Measurements from ENCODE around the gene GATA6. TPM values are rescaled to one million over a fixed set of nuclear protein-coding genes. Genes with fewer than 3 reads are reported as not detected.
"Not testable (repeated sequence)": the region's sequence is repeated elsewhere in the genome, so short reads cannot be mapped to it uniquely, and the experiment has no call there.

GATA6 gene
- polyA plus RNA-seq, 4 donors: 8.1 to 13.5 (median 10.9) TPM

- no peak for DNase-seq (ENCODE audit: low read depth in 4 of 4, low spot score in 3 of 4)
These were observed 11.3 kb downstream of the GATA6 start for GRCh38 chr18:22180722-22181121.

DNA sequence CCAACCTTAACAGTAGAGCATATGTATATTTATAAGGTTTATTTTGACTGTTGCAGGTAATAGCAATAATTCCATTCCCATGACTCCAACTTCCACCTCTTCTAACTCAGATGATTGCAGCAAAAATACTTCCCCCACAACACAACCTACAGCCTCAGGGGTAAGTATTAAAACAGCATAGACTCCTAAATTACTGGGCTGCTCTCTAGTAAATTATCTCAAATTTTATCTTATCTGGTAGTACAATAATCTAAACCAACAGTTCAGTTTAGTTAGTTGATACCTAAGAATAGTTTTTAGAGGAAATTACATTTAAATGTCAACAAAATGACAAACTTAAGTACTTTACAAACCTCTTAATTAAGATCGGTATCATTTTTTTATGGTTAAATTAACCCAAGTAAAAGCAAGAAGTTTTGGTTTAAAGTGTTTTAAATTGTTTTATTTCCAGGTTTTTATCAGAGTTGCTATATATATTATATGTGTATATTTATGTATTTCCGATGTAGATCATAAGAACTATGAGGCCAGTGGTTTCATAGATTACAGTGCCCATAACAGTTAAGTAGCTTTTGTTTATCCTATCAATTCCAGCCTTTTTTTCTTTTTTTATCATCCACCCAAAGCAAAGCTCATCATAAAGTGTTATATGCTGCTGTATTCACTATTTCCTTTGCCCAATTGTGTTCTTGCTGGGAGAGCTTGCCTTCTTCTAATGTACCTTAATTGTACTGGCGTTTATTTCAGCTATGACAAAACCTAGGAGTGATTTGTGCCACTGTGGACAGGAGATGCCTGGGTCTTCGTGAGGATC, 13.7 kb downstream of the GATA6 start:
- DNase-seq (ENCODE audit: low read depth in 4 of 4, low spot score in 3 of 4): no peak

GRCh38 chr18:22183698-22184170, 14.3 kb downstream of the GATA6 start:
- no peak for DNase-seq (ENCODE audit: low read depth in 4 of 4, low spot score in 3 of 4)

GRCh38 chr18:22184573-22184972, 15.2 kb downstream of the GATA6 start:
- DNase-seq (ENCODE audit: low read depth in 4 of 4, low spot score in 3 of 4): not testable (repeated sequence)

DNA sequence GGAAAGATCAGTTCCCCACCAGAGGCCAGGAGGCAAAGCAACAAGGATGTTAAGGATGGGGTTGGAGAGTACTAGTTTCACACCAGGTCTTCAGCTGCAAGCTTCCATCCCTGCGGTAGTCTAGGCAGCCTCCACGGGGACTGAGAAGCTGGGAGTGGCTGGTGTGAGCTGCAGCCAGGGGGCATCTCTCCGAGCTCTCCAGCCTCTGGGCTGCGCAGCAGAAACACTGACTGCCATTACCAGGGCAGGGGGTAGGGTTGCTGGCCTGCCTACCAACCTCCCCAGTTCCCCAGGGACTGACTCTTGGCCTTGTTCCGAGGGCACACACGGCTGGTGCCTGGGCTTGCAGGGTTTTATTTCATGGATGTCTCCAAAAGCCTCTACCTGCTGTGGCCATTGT, 15.9 kb downstream of the GATA6 start:
- no peak for DNase-seq (ENCODE audit: low read depth in 4 of 4, low spot score in 3 of 4)

DNA sequence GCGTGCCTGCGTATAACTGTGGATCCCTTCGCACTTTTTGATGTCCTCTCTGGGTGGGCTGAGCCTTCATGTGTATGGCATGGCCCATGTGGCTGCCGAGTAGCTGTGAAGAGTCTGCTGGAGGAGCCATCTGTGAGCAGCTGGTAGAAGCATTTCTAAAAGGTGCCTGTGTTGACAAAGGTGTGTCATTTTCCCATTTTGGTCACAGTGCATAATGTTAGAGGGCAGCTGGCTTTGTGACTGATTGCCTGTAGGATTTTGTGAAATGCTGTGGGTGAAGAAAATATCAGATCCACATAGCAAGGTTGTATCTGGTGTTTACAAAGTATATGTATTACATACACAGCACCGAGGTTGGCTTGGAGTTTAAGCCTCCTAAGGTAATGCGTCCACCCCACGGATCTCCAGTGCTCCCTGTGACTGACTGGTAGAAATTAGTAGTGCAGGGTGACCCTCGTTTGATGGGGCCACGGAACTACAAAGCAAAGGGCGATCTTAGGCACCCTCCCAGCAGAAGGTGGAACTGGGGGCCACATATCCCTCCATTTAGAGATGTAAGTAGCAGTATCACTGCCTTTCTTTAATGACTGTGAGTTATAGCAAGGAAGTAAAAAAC, 16.5 kb downstream of the GATA6 start:
- no peak for DNase-seq (ENCODE audit: low read depth in 4 of 4, low spot score in 3 of 4)

GRCh38 chr18:22186484-22186971, 17.1 kb downstream of the GATA6 start:
- DNase-seq (ENCODE audit: low read depth in 4 of 4, low spot score in 3 of 4): no peak

DNA sequence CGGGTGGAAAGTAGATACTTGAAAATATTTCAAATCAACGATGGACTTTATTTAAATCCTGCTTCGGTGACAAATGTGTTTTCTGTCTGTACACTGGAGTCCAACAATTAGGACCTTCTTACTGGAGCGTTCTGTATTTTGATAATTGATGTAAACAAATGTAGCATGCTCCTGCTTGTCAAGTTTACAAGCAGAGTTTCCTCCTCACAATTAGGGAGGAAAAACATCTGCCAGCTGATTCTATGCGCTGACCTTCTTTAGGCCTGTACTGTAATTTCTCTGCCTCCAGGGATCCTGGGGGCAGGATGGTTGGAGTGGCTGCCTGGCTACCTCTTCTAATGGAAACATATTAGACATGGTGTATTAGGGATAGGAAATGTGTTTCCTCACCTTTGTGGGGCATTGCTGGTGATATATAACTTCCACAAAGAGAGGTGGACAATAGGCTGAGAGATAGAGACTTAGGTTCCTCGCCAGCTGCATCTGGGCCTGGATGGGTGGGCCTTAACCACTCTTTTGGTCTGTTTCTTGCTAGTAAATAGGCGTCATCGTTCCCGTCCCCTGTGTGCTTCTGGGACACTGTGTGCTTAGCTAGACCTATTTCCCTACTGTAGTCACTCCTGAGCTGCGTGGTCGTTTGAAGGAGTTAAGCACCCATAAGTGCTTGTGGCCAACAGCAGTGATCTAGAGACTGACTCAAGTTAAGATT, 19.3 kb downstream of the GATA6 start:
- no peak for DNase-seq (ENCODE audit: low read depth in 4 of 4, low spot score in 3 of 4)

GRCh38 chr18:22189449-22190166, 20.2 kb downstream of the GATA6 start:
- no peak for DNase-seq (ENCODE audit: low read depth in 4 of 4, low spot score in 3 of 4)

GRCh38 chr18:22191346-22191695, 21.9 kb downstream of the GATA6 start:
- DNase-seq (ENCODE audit: low read depth in 4 of 4, low spot score in 3 of 4): no peak

- DNase-seq (ENCODE audit: low read depth in 4 of 4, low spot score in 3 of 4): no peak
These were observed 22.5 kb downstream of the GATA6 start for GRCh38 chr18:22191923-22192322.

DNA sequence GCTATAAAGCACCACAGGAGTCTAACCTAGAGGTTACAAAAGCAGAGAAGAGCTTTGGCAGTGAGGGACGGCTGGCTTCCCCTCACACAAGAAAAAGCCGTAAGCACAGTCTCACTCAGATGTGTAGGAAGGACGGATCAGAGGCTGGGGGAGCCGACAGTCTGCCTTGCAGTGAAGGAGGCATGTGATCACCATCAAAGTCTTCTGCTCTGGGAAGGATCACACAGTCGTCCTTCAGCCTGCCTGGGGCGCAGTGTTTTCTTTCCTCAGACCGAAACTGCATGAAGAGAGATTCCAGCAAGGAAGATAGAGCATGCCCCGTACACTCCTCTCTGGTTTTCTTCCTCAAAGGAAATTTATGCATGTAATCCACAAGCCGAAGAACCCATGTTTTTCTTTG, 24.1 kb downstream of the GATA6 start:
- no peak for DNase-seq (ENCODE audit: low read depth in 4 of 4, low spot score in 3 of 4)

GRCh38 chr18:22194151-22194598, 24.8 kb downstream of the GATA6 start:
- no peak for DNase-seq (ENCODE audit: low read depth in 4 of 4, low spot score in 3 of 4)

DNA sequence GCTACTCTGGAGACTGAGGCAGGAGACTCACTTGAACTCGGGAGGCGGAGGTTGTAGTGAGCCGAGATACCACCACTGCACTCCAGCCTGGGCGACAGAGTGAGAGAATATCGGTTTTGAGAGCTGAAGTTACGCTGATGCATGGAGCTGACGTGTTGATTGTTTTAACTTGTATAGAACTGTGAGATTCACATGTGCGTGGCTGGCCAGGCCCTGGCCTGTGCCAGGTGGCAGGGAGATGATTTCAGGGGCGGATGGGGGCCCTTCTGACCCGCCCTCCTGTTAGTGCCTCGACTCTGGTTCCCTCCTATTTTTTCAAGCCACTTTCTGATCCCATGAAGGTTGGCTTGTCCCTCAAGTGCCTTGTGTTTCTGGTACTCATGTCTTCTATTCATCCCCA, 25.7 kb downstream of the GATA6 start:
- no peak for DNase-seq (ENCODE audit: low read depth in 4 of 4, low spot score in 3 of 4)

DNA sequence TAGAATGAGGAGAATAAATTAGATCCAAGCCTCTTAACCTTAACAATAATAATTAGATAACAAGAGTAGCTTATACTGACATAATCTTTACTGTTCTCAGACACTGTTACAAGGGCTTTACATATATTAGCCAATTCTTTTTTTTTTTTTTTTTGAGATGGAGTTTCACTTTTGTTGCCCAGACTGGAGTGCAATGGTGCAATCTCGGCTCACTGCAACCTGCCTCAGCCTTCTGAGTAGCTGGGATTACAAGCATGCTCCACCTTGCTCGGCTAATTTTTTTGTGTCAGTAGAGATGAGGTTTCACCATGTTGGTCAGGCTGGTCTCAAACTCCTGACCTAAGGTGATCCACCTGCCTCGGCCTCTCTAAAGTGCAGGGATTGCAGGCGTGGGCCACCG, 27.6 kb downstream of the GATA6 start:
- not testable (repeated sequence) for DNase-seq (ENCODE audit: low read depth in 4 of 4, low spot score in 3 of 4)

DNA sequence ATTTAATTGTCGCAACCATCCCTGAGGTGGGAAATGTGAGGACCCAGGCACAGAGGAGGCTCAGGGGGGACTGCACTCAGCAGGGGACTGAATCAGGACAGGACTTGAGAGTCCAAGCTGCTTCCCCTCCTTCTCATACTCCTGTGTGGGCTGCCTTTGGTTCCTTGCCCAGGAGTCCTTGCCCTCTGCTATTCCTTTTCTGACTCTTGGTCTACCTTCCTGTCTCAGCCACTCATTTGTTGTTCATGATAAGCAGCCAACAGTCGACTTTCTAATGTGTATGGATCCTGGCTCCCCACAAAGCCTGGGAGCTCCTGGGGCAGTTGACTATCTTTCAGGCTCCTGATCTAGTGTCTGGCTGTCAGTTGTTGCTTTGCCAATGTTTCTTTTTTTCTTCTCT, 28.3 kb downstream of the GATA6 start:
- no peak for DNase-seq (ENCODE audit: low read depth in 4 of 4, low spot score in 3 of 4)

DNA sequence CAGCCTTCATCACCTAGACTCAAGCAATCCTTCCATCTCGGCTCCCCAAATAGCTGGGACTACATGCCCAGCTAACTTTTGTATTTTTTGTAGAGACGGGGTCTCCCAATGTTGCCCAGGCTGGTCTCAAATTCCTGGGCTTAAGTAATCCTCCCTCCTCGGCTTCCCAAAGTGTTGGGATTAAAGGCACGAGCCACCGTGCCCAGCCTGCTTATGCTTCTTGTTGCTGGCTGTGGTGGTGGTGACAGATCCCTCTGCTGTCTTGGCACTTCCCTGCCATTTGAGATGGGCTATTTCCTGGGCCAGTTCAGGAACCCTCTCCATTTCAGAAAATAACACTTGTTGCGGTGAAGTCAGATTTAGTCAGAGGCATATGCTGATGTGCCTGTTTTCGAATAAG, 28.8 kb downstream of the GATA6 start:
- no peak for DNase-seq (ENCODE audit: low read depth in 4 of 4, low spot score in 3 of 4)

DNA sequence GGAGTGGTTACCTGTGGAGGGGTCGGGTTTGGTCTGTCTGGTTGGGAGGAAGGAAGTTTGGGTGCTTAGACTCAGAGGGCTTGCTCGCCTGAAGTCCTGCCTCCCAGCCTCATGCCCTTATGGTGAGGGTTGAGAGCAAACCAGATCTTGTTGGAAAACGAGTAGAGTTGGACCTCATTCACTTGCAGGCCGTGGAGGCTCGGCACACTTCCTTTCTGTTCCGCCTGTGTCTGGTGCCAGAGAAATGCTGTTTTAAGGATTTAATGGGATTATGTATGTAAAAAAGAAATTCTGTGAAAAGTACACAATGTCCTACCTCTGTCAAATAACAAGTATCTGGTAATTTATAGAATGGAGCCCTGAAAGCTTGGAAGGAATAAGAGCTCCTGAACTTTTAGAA, 29.6 kb downstream of the GATA6 start:
- no peak for DNase-seq (ENCODE audit: low read depth in 4 of 4, low spot score in 3 of 4)

- DNase-seq (ENCODE audit: low read depth in 4 of 4, low spot score in 3 of 4): no peak
These were observed 31.3 kb downstream of the GATA6 start for GRCh38 chr18:22200611-22201225.

- no peak for DNase-seq (ENCODE audit: low read depth in 4 of 4, low spot score in 3 of 4)
These were observed 33.6 kb downstream of the GATA6 start for GRCh38 chr18:22203035-22203434.
